ENCODE measurements around the gene EMC9. TPM values are rescaled to one million over a fixed set of nuclear protein-coding genes. Genes with fewer than 3 reads are reported as not detected.

Gene EMC9
- total RNA-seq, 1 experiment from 2014 or later = 27.4 TPM

- POLR2A ChIA-PET (ENCODE audit: unreplicated experiment) = interaction anchor here (0.5 to 0.6 kb wide), 2 partner anchors 21 to 53 kb away, joined by 3 read pairs; partner anchors contain the start of gene CHMP4A
- intact Hi-C loops (cut with micrococcal nuclease; ENCODE audit: unreplicated experiment) = loop anchor here (2.0 to 5.0 kb wide), 2 partner anchors 68 to 102 kb away; partner anchors contain the start of gene PCK2
- Histone ChIP-seq H4K20me1 (ENCODE audit: insufficient read depth) (no peaks in the 10 kb centered on the region), H3K36me3 (ENCODE audit: low read depth) (no peaks in the 10 kb centered on the region; the same call in 1 of the 2 replicates), H3K4me2 (peak overlapping the region; percentile 14; the same call in 1 of the 2 replicates), H3K27me3 (ENCODE audit: insufficient read depth, low read depth) (no peaks in the 10 kb centered on the region), H3F3A (ENCODE audit: insufficient read depth, low read depth) (no peaks in the 10 kb centered on the region; the same call in 1 of the 2 replicates), H3K4me3 (no peak overlapping the region), H3K79me2 (ENCODE audit: low read depth) (no peaks in the 10 kb centered on the region), H3K27ac (no peak overlapping the region), H3K9me2 (ENCODE audit: insufficient read depth) (no peaks in the 10 kb centered on the region), H3K4me1 (replicated peaks; ENCODE audit: insufficient read depth) (peaks cover 13% of the 10 kb centered on the region), H2AFZ (no peak overlapping the region), H3K9me3 (ENCODE audit: insufficient read depth, low read depth) (no peaks in the 10 kb centered on the region)
- TF ChIP-seq EZH2 (IDR thresholded peaks at IDR 0.05; ENCODE audit: low read depth) = no peak
- no peak for TF ChIP-seq CTCF (conservative IDR thresholded peaks at IDR 0.05)
- DNase-seq = no peak
- BruUV-seq (replicated peaks) = no TSS peak
- CTCF ChIA-PET = interaction anchor here (1.2 kb wide), 2 partner anchors 24 to 52 kb away, joined by 5 to 6 read pairs; partner anchors contain the start of gene PSME1
Observed at GRCh38 chr14:24160499-24160849, 19.1 kb upstream of the EMC9 start.

- TF ChIP-seq CTCF (conservative IDR thresholded peaks at IDR 0.05) (no peak), EZH2 (IDR thresholded peaks at IDR 0.05; ENCODE audit: low read depth) (no peak)
- H3K4me3 ChIP-seq = no peak overlapping the region
- DNase-seq = no peak
- H3K4me1 ChIP-seq (replicated peaks; ENCODE audit: insufficient read depth) = peaks cover 13% of the 10 kb centered on the region
- no peaks in the 10 kb centered on the region for H3K9me3 ChIP-seq (ENCODE audit: insufficient read depth, low read depth)
- no peaks in the 10 kb centered on the region; the same call in 1 of the 2 replicates for H3F3A ChIP-seq (ENCODE audit: insufficient read depth, low read depth)
- H3K27me3 ChIP-seq (ENCODE audit: insufficient read depth, low read depth) = no peaks in the 10 kb centered on the region
- ChIA-PET CTCF (interaction anchor here (0.7 kb wide), 1 partner anchor 500 kb away, joined by 5 read pairs; no protein-coding TSS in a partner anchor), POLR2A (ENCODE audit: unreplicated experiment) (interaction anchor here (0.5 kb wide), 1 partner anchor 54 kb away, joined by 3 read pairs; the partner anchor contains the start of gene CHMP4A)
- no peak overlapping the region for H3K27ac ChIP-seq
- no TSS peak for BruUV-seq (replicated peaks)
- intact Hi-C loops (cut with micrococcal nuclease; ENCODE audit: unreplicated experiment) = loop anchor here (2.0 to 5.0 kb wide), 2 partner anchors 68 to 101 kb away; partner anchors contain the start of gene PCK2
- no peak overlapping the region for H3K4me2 ChIP-seq
- no peaks in the 10 kb centered on the region for H3K79me2 ChIP-seq (ENCODE audit: low read depth)
- H3K9me2 ChIP-seq (ENCODE audit: insufficient read depth) = no peaks in the 10 kb centered on the region
- no peaks in the 10 kb centered on the region; the same call in 1 of the 2 replicates for H3K36me3 ChIP-seq (ENCODE audit: low read depth)
- H2AFZ ChIP-seq = no peak overlapping the region
- H4K20me1 ChIP-seq (ENCODE audit: insufficient read depth) = no peaks in the 10 kb centered on the region
Observed at GRCh38 chr14:24159777-24160498, 18.5 kb upstream of the EMC9 start.

GRCh38 chr14:24157331-24157730 is 15.9 kb upstream of the EMC9 start:
- Histone ChIP-seq H3F3A (ENCODE audit: insufficient read depth, low read depth) (no peaks in the 10 kb centered on the region; the same call in 1 of the 2 replicates), H3K9me2 (ENCODE audit: insufficient read depth) (no peaks in the 10 kb centered on the region), H3K36me3 (ENCODE audit: low read depth) (no peaks in the 10 kb centered on the region; the same call in 1 of the 2 replicates), H3K27ac (no peak overlapping the region), H3K4me3 (no peak overlapping the region), H4K20me1 (ENCODE audit: insufficient read depth) (no peaks in the 10 kb centered on the region), H3K27me3 (ENCODE audit: insufficient read depth, low read depth) (no peaks in the 10 kb centered on the region), H3K79me2 (ENCODE audit: low read depth) (no peaks in the 10 kb centered on the region), H3K9me3 (ENCODE audit: insufficient read depth, low read depth) (no peaks in the 10 kb centered on the region), H2AFZ (no peak overlapping the region), H3K4me1 (replicated peaks; ENCODE audit: insufficient read depth) (peaks cover 13% of the 10 kb centered on the region), H3K4me2 (no peak overlapping the region)
- ChIA-PET POLR2A (ENCODE audit: unreplicated experiment) (interaction anchor here (0.7 kb wide), 1 partner anchor 87 kb away, joined by 3 read pairs; no protein-coding TSS in a partner anchor), CTCF (no interaction called here)
- intact Hi-C loops (cut with micrococcal nuclease; ENCODE audit: unreplicated experiment) = no loop called here
- TF ChIP-seq EZH2 (IDR thresholded peaks at IDR 0.05; ENCODE audit: low read depth) (no peak), CTCF (conservative IDR thresholded peaks at IDR 0.05) (no peak)
- DNase-seq = no peak
- BruUV-seq (replicated peaks) = no TSS peak

Data from PC-9 (cell line).